ENCODE measurements around the gene GPR84.

GPR84 gene

DNA sequence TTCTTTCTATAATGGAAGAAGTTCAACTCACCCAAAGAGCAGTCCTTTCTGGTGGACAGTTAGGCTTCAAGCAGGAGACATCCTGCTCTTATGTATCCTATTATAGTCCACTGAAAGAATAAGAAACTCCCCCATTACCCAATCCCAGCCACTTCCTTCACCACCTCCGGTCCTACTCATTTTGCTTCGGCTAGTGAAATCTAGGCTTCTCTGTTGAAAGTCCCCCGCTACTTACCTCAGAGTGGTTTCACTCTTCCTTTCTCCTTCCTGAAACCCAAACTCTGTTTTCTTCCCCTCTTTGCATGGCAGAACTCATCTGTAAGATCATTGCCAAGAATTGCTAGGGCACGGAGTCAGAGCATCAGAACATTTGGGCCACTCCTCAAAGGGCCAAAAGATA lies at the start of gene GPR84:
TSS of gene GPR84 (minus strand) at position 74 of the 400 bp plus-strand sequence. CDS start 635 bp downstream, outside the sequence.
- DNase-seq = no peak

DNA sequence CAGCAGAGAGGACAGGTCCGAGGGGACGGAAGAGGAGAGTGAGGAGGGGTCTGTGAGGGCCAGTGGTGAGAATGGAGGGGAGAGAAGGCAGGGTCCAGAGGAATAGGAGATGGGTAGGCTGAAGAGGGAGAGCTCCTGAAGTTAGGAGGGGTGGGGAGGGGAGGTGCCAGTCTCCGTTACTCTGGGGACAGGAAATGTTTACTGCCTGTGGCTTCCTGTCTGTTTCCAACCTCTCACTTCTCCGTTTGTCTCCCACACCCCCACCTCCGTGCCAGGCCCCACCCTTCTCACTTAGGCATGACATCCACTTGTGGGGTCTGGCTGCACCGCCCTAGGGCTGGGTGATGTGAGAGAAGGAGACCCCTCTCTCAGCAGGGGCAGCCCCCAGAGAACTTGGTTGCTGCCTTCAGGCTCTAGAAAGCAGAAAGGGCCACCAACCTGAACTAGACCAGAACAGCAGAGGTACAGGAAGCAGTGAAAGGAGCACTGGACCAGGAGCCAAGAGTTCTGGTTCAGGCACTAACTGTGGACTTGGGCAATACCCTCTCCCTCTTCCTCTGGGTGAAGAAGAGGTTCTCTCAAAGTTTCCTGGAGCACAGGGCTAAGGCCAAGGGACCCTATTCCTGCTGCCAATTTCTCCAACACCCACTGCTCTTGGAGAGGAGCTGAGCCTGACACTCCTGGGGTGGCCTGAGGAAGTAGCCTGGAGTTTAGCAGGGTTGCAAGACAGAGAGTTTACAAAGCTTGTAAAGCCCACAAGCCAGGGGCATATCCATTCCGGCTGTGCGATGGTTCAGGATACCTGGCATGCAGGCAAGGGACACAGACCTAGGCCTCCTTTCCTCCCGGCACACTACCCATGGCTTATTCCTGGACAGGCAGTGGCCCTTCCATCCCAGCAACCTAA lies 49.3 kb upstream of the GPR84 start:
- DNase-seq = peak in 1 of 14 donors; percentile 30

DNA sequence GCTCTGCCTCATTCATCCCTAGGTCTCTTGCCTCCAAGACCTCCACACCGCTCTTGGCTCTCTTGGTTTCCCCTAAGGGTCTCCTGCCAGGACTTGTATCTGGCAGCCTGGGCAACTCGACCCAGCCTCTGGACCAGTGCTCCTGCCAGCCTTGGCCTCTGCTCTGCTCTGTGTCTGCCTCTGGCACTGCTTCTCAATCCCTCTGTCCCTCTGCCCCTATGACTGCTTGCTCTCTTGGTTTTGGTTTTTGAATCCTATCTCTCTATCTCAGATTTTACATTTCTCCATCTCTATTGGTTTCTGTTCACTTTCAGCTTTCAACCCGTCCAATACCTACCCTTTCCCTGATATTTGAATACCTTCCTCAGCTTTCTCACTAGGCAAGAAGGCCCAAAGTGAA lies 48.5 kb upstream of the GPR84 start:
- peak in 1 of 14 donors; percentile 18 for DNase-seq

DNA sequence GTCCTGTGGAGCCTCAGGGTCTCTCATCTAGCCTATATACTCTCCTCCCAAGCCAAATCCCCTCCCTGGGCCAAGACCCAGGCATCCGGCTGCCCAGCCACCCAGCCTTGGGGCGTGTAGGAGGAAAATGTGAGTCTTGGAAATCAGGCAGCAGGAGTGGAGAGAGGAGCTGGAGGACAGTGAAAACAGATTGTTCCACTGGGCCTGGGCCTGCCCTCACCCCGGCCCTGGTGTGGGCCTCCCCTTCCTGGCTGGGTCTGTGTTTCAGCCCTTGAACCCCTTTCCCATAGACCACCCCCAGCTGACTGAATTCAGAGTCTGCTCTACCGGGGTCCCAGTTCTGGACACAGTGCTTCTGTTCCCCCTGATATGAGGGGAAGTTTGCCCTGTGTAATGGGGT lies 48.1 kb upstream of the GPR84 start:
- DNase-seq = no peak

DNA sequence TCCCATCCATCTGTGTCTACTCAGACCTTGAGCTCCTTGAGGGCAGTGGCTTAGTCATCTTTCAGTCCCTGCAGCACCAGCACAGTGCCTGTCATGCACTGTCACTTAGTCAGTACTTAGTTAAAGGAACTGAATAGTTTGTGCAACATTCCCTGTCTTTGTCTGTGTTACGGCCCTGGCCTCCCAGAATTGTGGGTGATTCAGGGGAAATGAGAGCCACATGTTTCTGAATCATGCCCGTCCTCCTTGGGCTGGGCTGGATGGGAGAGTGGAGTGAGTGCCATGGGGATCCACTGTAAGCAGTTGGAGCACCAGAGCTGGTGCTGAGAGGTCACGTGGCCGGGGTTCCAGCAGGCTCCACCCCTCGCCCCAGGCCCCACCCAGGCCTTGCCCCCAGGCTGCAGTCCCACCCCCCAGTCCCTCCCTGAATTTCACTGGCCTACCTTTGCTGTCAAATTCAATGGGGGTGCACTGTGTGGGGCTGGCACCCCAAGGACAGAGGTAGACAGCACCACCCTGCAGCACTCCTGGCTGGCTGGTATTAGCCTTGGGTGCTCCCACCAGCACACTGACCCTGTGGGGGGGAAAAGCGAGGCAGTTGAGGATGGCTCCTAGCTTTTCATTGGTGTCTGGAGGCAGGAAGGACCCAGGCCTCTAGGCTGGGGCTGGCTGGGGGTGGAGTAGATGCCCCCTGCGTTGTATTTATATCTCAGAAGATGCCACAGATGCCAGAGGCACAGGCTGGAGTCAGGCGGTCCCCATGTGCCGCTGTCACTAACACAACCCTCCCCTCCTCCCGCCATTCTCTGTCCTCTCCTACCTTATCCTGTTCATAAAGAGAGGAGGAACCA lies 47.3 kb upstream of the GPR84 start:
- DNase-seq = peak in 1 of 14 donors; percentile 49

DNA sequence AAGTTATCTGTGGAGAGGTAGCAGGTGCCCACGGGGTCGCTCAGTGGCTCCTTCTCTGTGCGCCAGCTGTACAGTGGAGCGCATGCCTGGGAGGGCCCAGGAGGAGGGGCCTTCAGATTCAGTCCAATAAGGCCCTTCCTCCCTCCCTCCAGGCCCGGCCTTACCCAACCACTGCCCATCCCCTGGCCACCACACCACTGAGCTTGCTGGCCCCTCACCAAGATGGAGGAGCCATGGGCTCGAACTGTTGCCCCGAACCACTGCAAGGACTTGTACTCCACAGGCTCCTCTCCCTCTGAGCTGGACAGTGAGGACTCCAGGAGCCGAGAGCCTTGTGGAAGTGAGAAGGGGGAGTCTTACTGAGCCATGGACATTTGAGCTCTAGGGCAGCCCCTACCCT lies 45.0 kb upstream of the GPR84 start:
- no peak for DNase-seq

DNA sequence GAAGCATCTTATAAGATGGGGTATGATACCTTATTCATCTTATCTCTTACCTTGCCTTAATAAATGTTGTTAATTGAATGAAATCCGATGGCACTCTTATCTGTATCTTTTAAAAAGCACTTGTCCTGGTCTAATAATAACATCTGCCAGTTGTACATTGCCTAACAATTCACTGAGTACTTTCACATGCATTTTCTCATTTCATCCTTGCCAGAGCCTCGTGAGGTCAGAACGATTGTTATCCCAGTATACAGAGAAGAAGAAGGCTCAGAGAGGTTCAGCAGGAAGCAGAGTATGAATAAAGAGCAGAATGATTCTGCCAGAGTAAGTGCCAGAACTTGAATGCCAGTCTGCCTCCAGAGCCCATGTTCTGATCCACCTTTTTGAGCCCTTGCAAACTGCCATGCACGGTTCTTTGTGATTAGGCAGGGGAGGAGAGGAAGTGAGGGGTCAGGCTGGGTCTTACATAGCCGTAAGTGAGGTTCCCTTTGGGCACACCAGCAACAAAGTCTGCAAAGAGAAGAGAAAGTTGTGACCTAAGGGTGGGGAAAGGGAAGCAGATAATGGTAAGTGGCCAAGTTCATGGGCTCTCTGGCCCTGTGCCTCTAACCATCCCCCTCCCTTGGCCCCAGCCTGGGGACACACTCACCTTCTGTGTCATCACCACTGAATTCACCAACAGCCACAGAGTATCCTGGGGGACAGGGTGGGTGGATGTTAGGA lies 43.1 kb upstream of the GPR84 start:
- peak in 2 of 14 donors; percentile 16 to 29 for DNase-seq

DNA sequence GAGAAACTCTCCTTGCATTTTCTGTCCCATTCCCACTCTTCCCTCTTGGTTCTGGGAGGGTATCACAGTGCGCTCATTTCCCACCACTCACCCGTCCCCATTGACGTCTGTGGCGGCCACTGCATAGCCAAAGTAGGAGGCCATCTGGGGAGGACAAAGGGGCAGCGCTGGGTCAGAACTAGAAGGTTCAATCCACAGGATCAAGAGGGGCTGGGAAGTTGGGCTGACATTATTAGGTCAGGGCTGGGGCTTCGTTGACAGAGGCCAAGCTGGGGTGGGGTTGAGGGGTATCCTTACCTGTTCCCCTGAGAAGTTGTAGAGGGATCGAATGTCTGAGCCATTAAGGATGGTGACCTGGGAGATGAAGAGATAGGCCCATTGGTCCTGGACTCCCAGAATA lies 41.3 kb upstream of the GPR84 start:
- no peak for DNase-seq

DNA sequence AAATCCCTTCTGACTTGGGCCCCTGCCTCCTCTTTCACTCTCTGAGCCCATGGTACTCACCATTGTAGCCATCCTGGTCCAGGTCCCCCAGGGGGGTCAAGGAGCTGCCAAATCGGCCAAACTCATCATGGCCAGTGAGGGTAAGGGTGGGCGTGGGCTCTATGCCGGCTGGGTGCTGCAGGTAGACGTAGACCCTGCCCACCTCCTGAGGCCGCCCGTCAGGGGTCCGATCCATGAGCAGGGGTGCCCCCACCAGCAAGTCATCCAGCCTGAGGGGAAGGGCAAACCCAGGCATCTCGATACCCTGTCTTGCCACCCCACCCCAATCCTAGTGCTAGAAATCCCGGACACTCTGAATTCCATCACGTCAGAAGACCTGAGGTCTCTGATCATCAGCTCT lies 40.8 kb upstream of the GPR84 start:
- no peak for DNase-seq

DNA sequence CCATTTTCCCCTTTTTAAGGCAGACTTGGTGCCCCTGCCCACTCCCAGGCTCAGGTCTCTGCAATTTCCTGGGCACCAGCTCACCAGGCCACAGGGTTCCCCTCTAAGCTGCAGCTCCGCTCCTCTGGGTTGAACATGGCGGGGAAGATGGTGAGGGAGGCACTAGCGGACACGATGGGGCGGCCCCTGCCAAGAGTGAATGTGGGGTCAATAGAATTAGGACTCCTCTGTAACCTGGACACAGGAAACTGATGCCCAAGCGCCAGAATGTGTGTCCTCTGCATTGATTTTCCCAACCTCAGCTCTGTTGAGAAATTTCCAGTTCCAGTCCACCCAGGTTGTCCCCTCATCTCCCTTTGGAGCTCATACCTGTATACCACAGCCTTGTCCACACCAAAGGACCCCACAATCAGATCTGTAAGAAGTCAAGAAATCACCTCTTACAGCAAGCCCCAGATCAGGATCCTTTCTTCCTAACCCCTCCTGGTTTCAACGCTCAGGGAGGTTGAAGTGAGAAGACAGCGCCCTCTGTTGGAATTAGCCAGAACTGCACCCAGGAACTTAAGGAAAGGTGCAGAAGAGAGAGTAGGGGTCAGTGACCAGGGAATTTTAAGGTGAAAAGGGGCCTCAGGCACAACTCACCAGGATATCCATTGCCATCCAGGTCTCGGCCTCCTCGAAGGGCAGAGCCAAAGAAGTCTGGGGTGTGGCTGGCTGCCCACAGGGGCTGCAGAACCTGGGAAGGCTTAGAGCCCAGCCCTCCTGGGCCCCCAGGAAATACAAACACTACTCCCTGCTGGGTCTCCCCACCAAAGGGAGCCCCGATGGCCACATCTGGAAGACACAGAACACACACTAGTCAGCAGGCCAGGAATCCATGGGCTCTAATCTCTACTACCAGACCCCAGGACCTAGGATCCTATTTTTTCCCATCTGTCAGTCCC lies 40.0 kb upstream of the GPR84 start:
- DNase-seq = peak in 2 of 14 donors; percentile 8 to 25

DNA sequence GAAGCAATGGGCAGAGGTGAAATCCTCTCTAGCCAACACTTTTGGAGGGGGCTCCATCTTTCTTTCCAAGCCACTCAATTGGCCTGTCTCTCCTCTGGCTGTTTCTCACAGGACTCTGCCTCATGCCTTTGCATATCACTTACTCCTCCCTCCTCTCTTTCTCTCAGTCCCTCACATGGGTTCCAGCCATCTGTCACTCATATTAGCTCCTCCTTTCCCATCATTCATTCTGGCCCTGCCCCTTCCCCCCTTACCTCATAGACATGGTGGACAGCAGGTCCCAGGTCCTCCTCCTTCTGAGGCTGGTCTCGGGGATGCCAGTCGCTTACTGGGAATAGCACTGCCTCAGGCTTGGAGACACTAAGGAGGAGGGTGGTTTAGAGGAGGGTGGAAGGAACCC lies 36.8 kb upstream of the GPR84 start:
- no peak for DNase-seq

DNA sequence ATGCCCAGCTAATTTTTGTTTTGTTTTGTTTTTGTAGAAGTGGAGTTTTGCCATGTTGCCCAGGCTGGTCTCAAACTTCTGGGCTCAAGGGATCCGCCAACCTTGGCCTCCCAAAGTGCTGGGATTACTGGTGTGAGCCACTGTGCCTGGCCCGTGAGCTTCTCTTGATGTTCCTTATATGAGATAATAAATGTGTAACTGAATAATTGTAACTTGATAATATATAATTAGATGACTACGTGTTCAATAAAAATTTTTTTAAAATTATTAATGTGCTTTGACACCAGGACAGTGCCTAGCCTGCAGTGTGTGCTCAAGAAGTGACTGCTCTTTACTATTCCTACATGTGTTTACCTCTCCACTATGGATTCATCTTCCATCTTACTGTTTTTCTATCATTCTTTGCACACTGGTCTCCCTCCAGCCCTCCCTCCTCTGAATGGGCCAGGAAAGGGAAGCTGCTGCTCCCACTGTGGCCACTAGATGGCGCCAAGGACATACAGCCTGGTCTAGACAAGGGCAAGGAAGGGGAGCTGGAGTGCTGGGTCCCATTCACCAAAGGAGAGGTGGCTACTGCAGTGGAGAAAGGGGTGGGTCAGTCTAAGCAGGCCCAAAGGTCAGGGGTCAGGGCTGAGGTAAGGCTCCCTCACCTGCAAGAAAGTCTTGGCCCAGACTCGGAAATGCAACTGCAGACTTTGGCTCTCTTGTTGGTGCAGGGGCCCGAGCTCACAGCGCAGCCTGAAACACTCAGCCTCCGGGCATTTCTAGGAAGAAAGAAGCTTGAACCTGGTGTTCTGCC lies 34.9 kb upstream of the GPR84 start:
- DNase-seq = peak in 12 of 14 donors; percentile 34 to 83 (median 70)

DNA sequence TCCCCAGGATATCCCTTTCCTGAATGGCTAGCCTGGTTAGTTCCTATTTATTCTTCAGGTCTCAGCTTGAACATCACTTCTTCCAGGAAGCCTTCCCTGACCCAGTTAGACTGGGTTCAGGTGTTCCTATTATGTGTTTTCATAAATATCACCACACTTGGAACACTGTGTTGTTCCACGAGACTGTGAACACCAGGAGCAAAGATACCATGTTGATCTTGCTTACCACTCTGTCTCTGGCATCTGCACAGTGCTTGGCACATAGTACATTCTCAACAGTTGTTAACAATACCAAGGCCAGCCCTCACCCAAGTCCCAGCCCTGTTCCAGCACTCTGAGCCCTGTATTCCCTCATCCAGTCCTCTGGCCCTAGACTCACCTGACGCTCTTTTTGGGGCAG lies 33.9 kb upstream of the GPR84 start:
- no peak for DNase-seq

DNA sequence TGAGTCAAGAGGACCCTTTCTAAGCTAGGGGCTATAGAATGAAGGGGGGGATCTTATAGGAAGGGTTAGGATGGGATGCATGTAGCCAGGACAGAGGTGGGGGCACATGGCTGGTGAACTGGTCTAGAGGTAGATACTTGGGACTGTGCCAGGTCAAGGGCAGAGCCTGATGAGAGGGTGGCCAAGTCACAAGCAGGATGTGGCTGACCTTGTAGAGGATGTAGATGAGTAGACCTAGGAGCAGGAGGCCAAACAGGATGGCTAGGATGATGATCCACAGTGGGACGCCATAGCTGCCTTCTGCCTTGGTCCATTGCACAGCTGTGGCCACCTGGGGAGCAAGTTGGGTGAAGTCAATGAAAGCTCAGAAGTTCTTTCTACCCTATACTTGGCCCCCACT lies 32.9 kb upstream of the GPR84 start:
- no peak for DNase-seq

DNA sequence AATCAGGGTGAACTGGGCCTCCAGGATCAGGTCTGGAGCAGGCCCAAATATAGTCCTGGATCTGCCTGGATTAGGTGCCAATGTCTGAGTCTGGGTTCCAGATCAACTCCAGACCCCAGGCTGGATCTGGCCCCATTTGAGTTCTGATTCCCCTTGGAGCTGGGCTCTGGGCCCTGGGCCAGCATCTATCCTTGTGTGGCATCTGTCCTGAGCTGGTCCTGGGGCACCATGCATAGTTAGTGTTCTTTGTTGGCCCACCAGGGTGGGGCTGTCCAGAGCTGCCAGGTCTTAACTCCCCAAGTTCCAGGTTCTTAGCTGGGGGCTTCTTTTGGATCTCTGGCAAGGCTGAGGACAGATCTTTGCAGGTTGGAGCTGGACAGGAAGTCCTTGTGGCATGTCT lies 31.3 kb upstream of the GPR84 start:
- DNase-seq = no peak

DNA sequence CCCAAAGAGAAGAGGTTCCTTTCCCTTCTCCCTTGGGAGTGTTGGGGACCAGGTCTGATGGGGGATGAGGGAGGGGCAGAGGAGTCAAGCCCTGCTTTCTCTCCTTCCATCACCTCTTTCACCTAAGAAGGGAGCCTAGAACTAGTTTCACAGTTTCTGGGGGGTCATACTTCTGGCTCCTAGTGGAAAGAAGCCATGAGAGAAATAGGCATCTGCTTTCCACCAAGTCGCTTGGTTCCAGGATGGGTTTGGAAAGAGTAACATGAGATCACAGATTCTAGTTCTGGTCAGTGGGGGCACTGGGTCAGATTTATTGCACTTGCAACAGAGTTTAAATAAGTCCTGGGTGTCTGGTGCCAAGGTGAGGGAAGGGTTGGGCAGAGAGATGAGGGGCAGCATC lies 30.7 kb upstream of the GPR84 start:
- DNase-seq = no peak

DNA sequence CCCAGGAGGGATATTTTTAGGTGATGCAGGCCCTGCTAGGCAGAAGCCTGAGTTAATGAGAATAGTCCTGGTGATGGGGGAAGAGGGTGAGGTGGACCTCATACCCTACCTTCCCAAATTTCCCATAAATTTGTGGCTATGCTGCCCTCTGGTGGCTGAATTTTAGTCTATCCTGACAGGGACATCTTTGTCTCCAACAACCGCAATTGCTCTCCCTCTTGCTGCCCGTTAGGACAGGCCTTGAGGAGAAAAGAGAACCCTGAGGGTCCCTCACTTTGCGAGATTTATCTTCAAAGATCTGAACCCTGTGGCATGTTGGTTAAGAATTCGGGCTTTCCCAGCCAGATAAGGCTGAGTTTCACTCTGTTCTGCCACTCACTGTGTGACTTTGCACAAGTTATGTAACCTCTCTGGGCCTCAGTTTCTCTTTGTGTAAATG lies 30.0 kb upstream of the GPR84 start:
- DNase-seq = peak in 4 of 14 donors; percentile 15 to 49 (median 36)

DNA sequence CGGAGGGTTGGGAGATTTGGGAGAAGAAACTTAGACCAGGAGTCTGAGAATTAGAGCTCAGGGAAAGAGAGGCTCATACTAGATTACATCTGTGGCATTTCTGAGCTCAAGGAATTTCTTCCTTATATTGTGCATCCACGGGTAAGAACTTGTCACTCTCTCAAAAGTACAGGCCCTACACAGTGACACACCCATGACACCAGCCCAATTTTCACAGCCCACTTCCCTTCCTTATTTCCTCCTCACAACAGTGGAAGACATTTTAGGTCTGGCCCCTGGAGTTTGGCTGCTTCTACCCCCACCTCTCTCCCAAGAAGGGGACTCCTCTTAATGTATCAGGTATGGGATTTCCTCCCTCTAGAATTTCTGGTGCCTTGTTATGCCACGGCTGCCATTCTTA lies 29.5 kb upstream of the GPR84 start:
- DNase-seq = no peak

DNA sequence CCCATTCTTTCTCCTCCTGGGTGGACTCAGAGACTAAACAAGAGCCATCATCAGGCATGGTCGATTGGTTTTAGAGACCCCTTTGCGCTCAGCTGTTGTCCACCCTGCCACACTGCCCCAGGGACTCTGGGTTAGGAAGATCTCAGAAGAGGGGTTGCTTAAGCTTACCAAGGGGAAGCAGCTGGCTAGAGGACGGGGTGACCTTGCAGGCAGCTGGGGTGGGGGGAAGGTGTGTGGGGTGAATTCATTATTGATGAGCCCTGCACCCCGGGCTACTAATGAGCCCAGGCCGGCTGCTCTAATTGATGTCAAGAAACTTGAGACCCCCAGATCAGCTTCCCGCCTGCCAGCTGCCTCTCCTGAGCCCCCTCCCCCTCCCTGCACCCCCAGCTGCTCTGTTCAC lies 28.9 kb upstream of the GPR84 start:
- DNase-seq = no peak

DNA sequence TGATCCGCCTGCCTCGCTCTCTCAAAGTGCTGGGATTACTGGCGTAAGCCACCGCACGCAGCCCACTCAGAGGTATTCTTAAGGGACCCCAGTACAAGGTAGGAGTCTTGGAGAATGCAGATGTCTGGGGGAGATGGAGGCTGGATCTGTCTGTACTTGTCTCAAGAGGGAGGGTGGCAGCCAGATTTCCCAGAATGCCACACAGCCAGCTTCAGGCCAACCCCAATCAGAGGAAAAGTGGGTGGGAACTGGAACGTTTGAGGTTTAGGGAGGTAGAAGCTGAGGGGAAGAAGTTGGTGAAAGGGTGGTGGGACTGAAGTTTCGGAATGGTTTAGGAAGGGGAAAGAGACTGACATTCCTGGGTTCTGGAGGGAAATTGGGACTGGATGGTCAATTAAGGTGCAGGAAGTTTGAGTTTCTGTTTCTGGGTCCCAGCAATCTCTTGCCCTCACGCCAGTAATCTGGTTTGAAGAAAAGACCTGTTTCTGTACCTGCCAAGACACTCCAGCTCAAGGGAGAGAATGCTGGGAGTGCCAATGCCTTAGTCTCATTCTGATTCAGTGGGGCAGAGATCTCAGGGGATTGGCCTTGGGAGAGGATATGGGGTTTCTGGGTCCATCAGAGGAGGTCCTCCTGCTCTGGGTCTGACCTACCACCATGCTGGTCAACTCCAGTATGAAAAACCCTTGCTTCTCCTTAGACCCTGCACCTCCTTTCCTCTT lies 28.4 kb upstream of the GPR84 start:
- no peak for DNase-seq

Data from C1 segment of cervical spinal cord (tissue), 14 donors.